HG02870 (cell line): ENCODE measurements around the gene UQCC5.

Source experiments
- ATAC-seq: cut with Tn5 transposase; IDR thresholded peaks from one replicate; pipeline ENCODE4 v1.9.1; 2021; ENCODE audit warnings: mild to moderate bottlenecking, moderate library complexity; ENCODE audit not compliant: unreplicated experiment

The UQCC5 gene

DNA sequence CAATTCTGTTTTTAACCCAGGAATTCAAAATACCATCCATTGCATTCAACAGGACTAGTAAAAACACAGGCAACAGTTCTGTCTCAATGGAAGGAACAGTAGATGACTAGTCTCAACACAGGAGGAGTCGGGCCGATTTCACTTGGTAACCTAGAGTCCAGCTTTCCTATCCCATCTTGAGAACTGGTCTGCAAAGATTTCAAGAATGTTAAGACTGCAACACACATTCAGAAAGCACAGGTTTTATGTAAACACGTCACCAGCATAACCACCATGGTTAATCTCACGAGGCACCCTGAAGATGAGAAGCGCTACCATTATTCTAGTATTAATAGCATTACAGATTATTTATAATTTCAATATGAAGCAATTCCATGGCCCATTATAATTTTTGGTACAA, 22.0 kb downstream of the UQCC5 start:
- ATAC-seq: no peak

DNA sequence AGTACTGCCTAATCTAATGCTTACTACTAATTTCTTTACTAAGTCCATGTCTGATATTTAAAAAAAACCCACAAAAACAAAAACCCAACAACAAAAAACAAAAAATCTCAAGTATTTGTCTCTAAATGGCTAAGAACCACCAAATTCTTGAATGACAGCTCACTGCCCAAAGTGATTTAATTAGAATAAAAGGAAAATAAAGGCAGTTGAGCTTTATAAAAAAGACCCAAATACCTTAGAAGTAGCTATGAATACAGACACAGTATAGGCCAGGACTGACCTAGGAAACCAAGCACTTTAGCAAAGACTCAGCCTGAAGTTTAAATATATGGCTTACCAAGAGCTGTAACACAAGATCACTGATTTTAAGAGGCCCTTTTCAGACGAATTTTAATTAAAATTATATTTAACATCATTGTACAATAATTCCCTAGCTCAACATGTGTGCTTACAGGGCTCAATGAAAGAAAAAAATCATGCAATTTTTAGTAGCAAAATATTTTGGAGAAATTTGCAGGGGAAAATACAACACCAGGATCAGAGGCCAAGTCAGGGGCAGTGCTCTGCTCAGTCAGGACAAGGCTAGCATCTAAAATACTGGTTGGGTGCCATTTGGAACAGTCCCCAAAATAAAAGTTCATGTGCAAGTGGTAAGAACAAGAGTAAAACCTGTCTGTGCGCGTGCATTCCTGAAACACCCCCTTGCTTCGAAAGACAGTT, 24.8 kb downstream of the UQCC5 start:
- no peak for ATAC-seq

DNA sequence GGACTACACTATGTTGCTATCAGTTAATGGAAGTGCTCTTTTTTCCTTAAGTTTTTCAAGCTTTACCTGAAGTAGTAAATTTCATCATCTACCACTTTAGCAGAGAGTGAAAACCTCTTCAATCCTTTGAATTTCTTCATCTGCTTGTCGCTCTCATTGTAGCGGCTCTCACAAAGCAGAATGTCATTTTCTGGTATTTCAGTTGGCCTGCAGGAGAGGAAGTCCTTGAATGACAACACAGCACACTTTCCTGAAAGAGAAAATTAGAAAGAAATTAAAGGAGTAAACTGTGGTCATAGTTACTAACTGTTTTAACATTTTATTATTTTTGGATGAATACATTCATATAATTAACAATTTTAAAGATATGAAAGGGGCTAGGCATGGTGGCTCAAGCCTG, 27.6 kb downstream of the UQCC5 start:
- ATAC-seq: no peak

DNA sequence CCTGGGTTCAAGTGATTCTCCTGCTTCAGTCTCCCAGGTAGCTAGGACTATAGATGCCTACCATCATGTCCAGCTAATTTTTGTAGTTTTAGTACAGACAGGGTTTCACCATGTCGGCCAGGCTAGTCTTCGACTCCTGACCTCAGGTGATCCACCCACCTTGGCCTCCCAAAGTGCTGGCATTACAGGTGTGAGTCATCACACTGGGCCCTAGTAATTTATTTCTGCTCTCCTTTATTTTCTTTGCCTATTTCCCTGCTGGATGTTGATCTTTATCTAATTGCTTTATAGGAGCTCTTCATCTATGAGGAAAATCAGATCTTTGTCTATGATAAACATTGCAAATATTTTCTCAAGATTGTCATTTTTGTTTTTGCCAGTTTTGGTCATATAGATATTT, 31.7 kb downstream of the UQCC5 start:
- ATAC-seq: no peak

DNA sequence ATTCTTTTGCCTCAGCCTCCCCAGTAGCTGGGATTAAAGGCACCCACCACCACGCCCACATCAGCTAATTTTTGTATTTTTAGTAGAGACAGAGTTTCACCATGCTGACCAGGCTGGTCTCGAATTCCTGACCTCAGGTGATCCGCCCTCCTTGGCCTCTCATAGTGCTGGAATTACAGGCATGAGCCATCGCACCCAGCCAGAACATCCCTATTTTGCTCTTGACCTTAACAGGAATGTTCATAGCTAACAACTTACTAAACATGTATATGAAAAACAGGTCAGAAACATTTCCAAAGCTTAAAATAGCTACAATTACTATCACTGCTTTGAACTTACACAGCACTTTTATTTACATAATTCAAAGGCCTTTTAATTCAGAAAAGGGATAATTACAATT, 33.7 kb downstream of the UQCC5 start:
- no peak for ATAC-seq

DNA sequence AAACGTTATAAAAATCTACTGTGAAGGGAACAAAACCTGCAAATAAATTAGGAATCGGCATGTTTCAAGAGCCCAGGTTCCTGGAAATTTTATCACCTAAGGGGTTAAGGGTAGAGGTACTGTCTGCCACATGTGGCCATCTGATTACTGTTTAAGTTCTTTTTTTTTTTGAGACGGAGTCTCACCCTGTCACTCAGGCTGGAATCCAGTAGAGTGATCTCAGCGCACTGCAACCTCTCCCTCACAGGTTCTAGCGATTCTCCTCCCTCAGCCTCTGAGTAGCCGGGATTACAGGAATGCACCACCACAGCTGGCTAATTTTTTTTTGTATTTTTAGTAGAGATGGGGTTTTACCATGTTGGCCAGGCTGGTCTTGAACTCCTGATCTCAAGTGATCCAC, 35.8 kb downstream of the UQCC5 start:
- ATAC-seq: no peak

DNA sequence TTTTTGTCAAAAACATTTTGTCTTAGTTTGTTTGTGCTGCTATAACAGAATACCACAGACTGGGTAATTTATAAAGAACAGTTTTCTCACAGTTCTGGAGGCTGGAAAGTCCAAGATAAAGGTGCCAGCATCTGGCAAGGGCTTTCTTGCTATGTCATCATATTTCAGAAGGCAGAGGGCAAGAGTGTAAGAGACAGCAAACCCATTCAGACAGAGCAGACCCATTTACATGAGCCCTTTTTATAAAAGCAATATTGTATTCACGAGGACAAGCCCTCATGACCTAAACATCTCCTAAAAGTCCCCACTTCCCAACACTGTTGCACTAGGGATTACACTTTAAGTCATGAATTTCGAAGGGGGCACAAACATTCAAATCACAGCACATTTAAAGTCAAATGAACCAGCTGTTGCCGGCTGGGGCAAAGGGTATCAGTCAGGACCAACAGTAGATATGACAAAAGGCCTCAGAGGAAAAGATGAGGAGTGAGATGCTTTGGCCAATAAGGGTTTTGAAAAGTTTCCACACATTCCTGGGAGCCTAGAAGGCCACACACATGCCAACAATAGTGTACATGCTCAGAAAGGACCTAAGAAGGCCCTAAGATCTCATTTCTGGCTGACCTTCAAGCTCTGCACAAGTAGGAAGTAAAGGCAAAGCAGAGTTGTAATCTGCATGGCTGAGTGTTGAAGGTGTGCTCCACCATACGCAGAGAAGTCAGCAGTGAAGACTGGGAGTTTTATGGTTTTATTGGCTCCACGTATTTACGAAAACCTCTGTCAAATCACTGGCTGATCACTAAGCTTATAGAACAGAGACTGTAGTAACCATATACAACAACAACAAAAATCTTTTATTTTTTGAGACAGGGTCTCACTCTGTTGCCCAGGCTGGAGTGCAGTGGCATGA, 37.9 kb downstream of the UQCC5 start:
- no peak for ATAC-seq
